22Rv1 (cell line): ENCODE results near the gene IRF2BPL.

Source experiments
- H3K27ac ChIP-seq: fragments of 450-650 bp; 2 replicates; pipeline ENCODE4 v1.5.1; 2017
- CTCF ChIP-seq: fragments of 450-650 bp; IDR thresholded peaks from 2 replicates; pipeline ENCODE4 v1.5.1; 2017; ENCODE audit warnings: mild to moderate bottlenecking
- ZFX ChIP-seq: fragments of 450-650 bp; IDR thresholded peaks from 2 replicates; pipeline ENCODE4 v1.6.1; 2017; ENCODE audit warnings: antibody characterized with exemption, borderline replicate concordance

IRF2BPL gene

GRCh38 chr14:77028384-77029231, at the start of gene IRF2BPL:
Gene IRF2BPL, minus strand, starts transcription at chr14:77028708. Its CDS starts 916 bp downstream, at chr14:77027792.
- TF ChIP-seq CTCF (no peak), ZFX (no peak)
- peak within 1 kb of the TSS; percentile 100 for H3K27ac ChIP-seq

- TF ChIP-seq ZFX = no peak
- TF ChIP-seq CTCF = no peak
- no peak overlapping the region for H3K27ac ChIP-seq
Observed at GRCh38 chr14:77077040-77077439, 48.5 kb upstream of the IRF2BPL start.

GRCh38 chr14:77076113-77076631, 47.7 kb upstream of the IRF2BPL start:
- H3K27ac ChIP-seq = peak overlapping the region; percentile 37; the same call in 1 of the 2 replicates
- TF ChIP-seq CTCF (no peak), ZFX (no peak)

- H3K27ac ChIP-seq = no peak overlapping the region
- no peak for TF ChIP-seq CTCF
- TF ChIP-seq ZFX = no peak
Observed at GRCh38 chr14:77074969-77075368, 46.5 kb upstream of the IRF2BPL start.

- H3K27ac ChIP-seq = peak overlapping the region; percentile 85
- TF ChIP-seq CTCF (no peak), ZFX (no peak)
Observed at GRCh38 chr14:77071938-77072388, 43.5 kb upstream of the IRF2BPL start.

- H3K27ac ChIP-seq = no peak overlapping the region
- no peak for TF ChIP-seq CTCF
- no peak for TF ChIP-seq ZFX
Observed at GRCh38 chr14:77069551-77069950, 41.0 kb upstream of the IRF2BPL start.
